PC-3 (cell line): Measurements from ENCODE around the gene PELO. TPM values are rescaled to one million over a fixed set of nuclear protein-coding genes. Genes with fewer than 3 reads are reported as not detected.

Experiments
- ATAC-seq: fragments of 200-7000 bp; cut with Tn5 transposase; 2 replicates; pipeline ENCODE4 v1.9.1; 2020; ENCODE audit warnings: mild to moderate bottlenecking, moderate library complexity
- Bru-seq: library from RNA; stranded (reverse); fragments of 400-500 nt; gene quantifications from one replicate; lab custom pipeline; 2021; lab: Mats Ljungman, UMichigan
- BruChase-seq, 2 experiments: library from RNA; stranded (reverse); fragments of 400-500 nt; gene quantifications; one replicate each; lab custom pipeline; 2021; lab: Mats Ljungman, UMichigan
- BruUV-seq: library from RNA; stranded (reverse); fragments of 400-500 nt; replicated peaks from 2 replicates; lab custom pipeline; 2021; lab: Mats Ljungman, UMichigan
- CTCF ChIA-PET: fragments of 300-600 bp; sonication (Branson Sonifier 250); formaldehyde crosslinking; loops from one replicate; lab custom pipeline; 2022; ENCODE audit warnings: antibody characterized with exemption; lab: Charles Lee
- POLR2A ChIA-PET: fragments of 300-600 bp; sonication (Branson Sonifier 250); formaldehyde crosslinking; loops from one replicate; lab custom pipeline; 2022; ENCODE audit warnings: antibody characterized with exemption; ENCODE audit not compliant: unreplicated experiment; lab: Charles Lee
- DNase-seq: peaks from one replicate; pipeline ENCODE4 v3.0.0-alpha.2; 2015
- H2AFZ ChIP-seq: fragments of 300-600 bp; sonication (generic); 2 replicates; pipeline ENCODE4 v1.6.0; 2016; ENCODE audit warnings: antibody characterized with exemption, low read length
- H3F3A ChIP-seq: fragments of 300-600 bp; sonication (generic); one replicate; pipeline ENCODE4 v1.6.0; 2017; ENCODE audit warnings: antibody characterized with exemption, low read length, control low read depth, mild to moderate bottlenecking; ENCODE audit not compliant: unreplicated experiment
- H3K27ac ChIP-seq: fragments of 300-600 bp; sonication (generic); 2 replicates; pipeline ENCODE4 v1.5.1; 2016; ENCODE audit warnings: mild to moderate bottlenecking, low read length
- H3K27me3 ChIP-seq: fragments of 300-600 bp; sonication (generic); 2 replicates; pipeline ENCODE4 v1.6.1; 2016; ENCODE audit warnings: low read length, mixed read lengths
- H3K36me3 ChIP-seq: fragments of 300-600 bp; sonication (generic); 2 replicates; pipeline ENCODE4 v1.6.1; 2016; ENCODE audit warnings: low read depth, mixed run types, low read length, mixed read lengths
- H3K4me1 ChIP-seq: fragments of 300-600 bp; sonication (generic); 2 replicates; pipeline ENCODE4 v1.5.1; 2016; ENCODE audit warnings: low read length; ENCODE audit not compliant: insufficient read depth
- H3K4me2 ChIP-seq: fragments of 300-600 bp; sonication (generic); 2 replicates; pipeline ENCODE4 v1.6.0; 2016; ENCODE audit warnings: low read length
- H3K4me3 ChIP-seq: fragments of 300-600 bp; sonication (generic); 2 replicates; pipeline ENCODE4 v1.5.1; 2016; ENCODE audit warnings: mild to moderate bottlenecking, low read length, mixed read lengths
- H3K79me2 ChIP-seq: fragments of 300-600 bp; sonication (generic); 2 replicates; pipeline ENCODE4 v1.6.1; 2017; ENCODE audit warnings: low read length, mixed read lengths
- H3K9ac ChIP-seq: fragments of 300-600 bp; sonication (generic); 2 replicates; pipeline ENCODE4 v1.6.0; 2016; ENCODE audit warnings: mild to moderate bottlenecking, low read length
- H3K9me2 ChIP-seq: fragments of 300-600 bp; sonication (generic); replicated peaks from 2 replicates; pipeline ENCODE4 v1.6.1; 2016; ENCODE audit warnings: mixed run types, low read length, mixed read lengths
- H3K9me3 ChIP-seq: fragments of 300-600 bp; sonication (generic); 2 replicates; pipeline ENCODE4 v1.6.1; 2016; ENCODE audit warnings: low read length, mixed read lengths
- H4K20me1 ChIP-seq: fragments of 300-600 bp; sonication (generic); 2 replicates; pipeline ENCODE4 v1.6.1; 2016; ENCODE audit warnings: low read length, mixed read lengths
- EZH2 ChIP-seq: fragments of 300-600 bp; sonication (generic); IDR thresholded peaks from one replicate; pipeline ENCODE4 v1.6.1; 2017; ENCODE audit warnings: antibody characterized with exemption, mild to moderate bottlenecking, low read length; ENCODE audit not compliant: unreplicated experiment
- EZH2phosphoT487 ChIP-seq: fragments of 300-600 bp; sonication (generic); IDR thresholded peaks from 2 replicates; pipeline ENCODE4 v1.6.1; 2018; ENCODE audit warnings: mild to moderate bottlenecking, antibody characterized with exemption, low read length, borderline replicate concordance
- intact Hi-C: fragments of 100-400 bp; cut with micrococcal nuclease; formaldehyde crosslinking; loops from 2 replicates; pipeline ENCODE4 v1.9.0; 2023
- long read RNA-seq: library from polyadenylated mRNA; unstranded; transcript quantifications from one replicate; pipeline ENCODE4 v2.0.0, GENCODE V29; 2021; ENCODE audit not compliant: unreplicated experiment
- total RNA-seq: library from RNA; depleted of rRNA; stranded (reverse); fragments of >200 nt; gene quantifications from 2 replicates; pipeline ENCODE4 v1.2.3, GENCODE V29; 2014; rRNA removed
- TF ChIP-seq, protein P1 (sequence below): fragments of 300-600 bp; sonication (generic); conservative IDR thresholded peaks from 2 replicates; pipeline ENCODE4 v1.5.1; 2017; ENCODE audit warnings: antibody characterized with exemption, low read depth, mild to moderate bottlenecking, low read length

PELO gene, protein sequence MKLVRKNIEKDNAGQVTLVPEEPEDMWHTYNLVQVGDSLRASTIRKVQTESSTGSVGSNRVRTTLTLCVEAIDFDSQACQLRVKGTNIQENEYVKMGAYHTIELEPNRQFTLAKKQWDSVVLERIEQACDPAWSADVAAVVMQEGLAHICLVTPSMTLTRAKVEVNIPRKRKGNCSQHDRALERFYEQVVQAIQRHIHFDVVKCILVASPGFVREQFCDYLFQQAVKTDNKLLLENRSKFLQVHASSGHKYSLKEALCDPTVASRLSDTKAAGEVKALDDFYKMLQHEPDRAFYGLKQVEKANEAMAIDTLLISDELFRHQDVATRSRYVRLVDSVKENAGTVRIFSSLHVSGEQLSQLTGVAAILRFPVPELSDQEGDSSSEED
- total RNA-seq (33.6 and 45.3 TPM in 2 replicates), Bru-seq, nascent RNA (percentile 96 among the genes with signal in this experiment), BruChase-seq, experiment 1, labeled RNA remaining after a 6-hour chase (percentile 92 among the genes with signal in this experiment), BruChase-seq, experiment 2, labeled RNA remaining after a 2-hour chase (percentile 97 among the genes with signal in this experiment)
- long read RNA-seq, full-length matches to known transcripts, result 6 of 72 reads
- long read RNA-seq, partial matches to known transcripts, result 61 of 72 reads
- long read RNA-seq, other reads (novel, unspliced or antisense), result 5 of 72 reads

DNA sequence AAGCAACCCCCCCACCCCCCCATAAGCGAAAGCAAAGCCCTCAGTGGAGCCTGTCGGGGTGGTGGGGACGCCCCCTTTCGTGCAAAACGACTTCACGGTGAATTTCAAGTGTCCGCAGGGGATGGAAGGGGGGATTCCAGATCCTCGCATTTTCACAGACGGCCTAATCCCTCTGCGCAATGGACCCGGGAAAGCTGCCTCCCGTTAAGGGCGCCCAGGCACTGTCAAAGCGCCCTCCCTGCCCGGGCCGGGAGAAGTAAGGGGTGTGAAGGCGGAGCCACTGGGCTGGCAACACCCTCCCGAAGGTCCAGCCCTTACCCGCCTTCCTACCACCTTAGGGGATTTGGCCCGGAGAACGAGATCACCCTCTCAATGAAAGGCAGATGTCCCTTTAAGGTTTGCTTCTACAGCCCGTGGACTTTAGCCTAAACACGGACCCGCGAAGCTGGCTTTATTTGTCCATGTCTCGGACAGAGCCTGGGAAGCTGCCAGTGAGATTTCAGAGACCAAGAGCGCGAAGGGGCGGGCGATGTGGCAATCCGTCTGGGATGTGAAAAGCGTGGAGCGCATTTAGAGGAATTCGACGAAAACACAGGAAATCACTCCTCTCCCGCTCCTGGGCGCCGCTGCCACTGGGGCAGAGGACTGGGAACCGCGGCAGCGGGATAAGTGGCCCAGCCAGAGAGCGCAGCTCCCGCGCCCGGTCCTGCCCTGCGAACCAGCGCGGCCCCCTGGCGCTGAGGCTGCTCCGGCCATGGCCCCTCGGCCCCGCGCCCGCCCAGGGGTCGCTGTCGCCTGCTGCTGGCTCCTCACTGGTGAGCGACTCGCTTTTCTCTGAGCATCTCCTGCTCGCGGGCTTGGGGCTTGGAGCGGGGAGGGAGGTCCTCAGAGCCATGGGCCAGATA, at the start of gene PELO, which contains the start of gene ITGA1:
PELO (plus strand) TSS at position 317 of the 905 bp plus-strand sequence. CDS start 12,479 bp downstream, outside the sequence.
ITGA1 (plus strand) TSS at position 317 of the 905 bp plus-strand sequence; CDS start at position 755, 438 bp downstream.
- H3K27me3 ChIP-seq, result no peaks in the 10 kb centered on the region
- peak; percentile 68 for ATAC-seq

DNA sequence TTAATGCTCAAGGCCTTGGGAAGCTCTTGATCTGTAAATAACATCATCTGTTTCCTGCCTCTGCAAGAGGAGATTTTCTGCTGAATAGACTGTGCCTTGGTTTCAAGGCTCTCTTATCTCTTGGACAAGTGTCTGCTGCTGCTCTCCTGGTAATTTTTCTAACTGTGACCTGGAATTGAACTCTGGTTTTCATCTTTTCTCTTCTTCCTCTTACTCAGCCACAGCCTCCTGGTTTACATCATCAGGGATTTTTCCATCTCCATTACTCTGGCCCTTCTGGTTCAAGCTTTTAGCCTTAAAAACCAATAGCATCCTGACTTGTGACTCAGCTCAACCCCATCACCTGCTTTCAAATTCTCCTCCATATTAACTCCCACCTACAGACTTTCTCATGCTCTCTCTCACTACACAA, 49.6 kb upstream of the PELO start:
- no peaks in the 10 kb centered on the region for H4K20me1 ChIP-seq
- H3K79me2 ChIP-seq, result no peaks in the 10 kb centered on the region
- H3K27me3 ChIP-seq, result no peaks in the 10 kb centered on the region
- no peaks in the 10 kb centered on the region for H3K9me2 ChIP-seq
- no peaks in the 10 kb centered on the region for H3K9me3 ChIP-seq
- POLR2A ChIA-PET, result no interaction called here
- H3K4me1 ChIP-seq, result no peaks in the 10 kb centered on the region
- H3K27ac ChIP-seq, result no peak overlapping the region
- BruUV-seq, result no TSS peak
- no peak overlapping the region for H3K9ac ChIP-seq
- H3K36me3 ChIP-seq, result no peaks in the 10 kb centered on the region
- DNase-seq, result no peak
- no peak overlapping the region for H2AFZ ChIP-seq
- TF ChIP-seq, protein P1, sequence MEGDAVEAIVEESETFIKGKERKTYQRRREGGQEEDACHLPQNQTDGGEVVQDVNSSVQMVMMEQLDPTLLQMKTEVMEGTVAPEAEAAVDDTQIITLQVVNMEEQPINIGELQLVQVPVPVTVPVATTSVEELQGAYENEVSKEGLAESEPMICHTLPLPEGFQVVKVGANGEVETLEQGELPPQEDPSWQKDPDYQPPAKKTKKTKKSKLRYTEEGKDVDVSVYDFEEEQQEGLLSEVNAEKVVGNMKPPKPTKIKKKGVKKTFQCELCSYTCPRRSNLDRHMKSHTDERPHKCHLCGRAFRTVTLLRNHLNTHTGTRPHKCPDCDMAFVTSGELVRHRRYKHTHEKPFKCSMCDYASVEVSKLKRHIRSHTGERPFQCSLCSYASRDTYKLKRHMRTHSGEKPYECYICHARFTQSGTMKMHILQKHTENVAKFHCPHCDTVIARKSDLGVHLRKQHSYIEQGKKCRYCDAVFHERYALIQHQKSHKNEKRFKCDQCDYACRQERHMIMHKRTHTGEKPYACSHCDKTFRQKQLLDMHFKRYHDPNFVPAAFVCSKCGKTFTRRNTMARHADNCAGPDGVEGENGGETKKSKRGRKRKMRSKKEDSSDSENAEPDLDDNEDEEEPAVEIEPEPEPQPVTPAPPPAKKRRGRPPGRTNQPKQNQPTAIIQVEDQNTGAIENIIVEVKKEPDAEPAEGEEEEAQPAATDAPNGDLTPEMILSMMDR, result no peak
- TF ChIP-seq EZH2phosphoT487, result no peak
- no peak for TF ChIP-seq EZH2
- CTCF ChIA-PET, result no interaction called here
- H3F3A ChIP-seq, result no peaks in the 10 kb centered on the region
- H3K4me2 ChIP-seq, result no peak overlapping the region
- H3K4me3 ChIP-seq, result no peak overlapping the region
- no peak for ATAC-seq
- intact Hi-C loops, result no loop called here

More for the DNA sequence above, at the start of gene PELO, which contains the start of gene ITGA1:
- peaks cover 4% of the 10 kb centered on the region for H3F3A ChIP-seq
- BruUV-seq, result no TSS peak
- POLR2A ChIA-PET, result interaction anchor here (0.5 to 0.7 kb wide), 2 partner anchors 10 to 137 kb away, joined by 3 to 4 read pairs; no protein-coding TSS in a partner anchor
- peak; percentile 62 for DNase-seq
- intact Hi-C loops, result loop anchor here (1.0 to 10.0 kb wide), 7 partner anchors 11 to 307 kb away; partner anchors contain the start of gene ITGA2
- H3K4me3 ChIP-seq, result peak within 1 kb of the TSS; percentile 77
- H3K27ac ChIP-seq, result peak within 1 kb of the TSS; percentile 85
- H3K9me2 ChIP-seq, result no peaks in the 10 kb centered on the region
- peak within 1 kb of the TSS; percentile 90 for H3K4me2 ChIP-seq
- H3K36me3 ChIP-seq, result no peaks in the 10 kb centered on the region
- H4K20me1 ChIP-seq, result peaks cover 25% of the 10 kb centered on the region; the same call in 1 of the 2 replicates
- H3K9me3 ChIP-seq, result no peaks in the 10 kb centered on the region
- peak within 1 kb of the TSS; percentile 90 for H3K9ac ChIP-seq
- TF ChIP-seq EZH2, result no peak
- TF ChIP-seq, protein P1, result peak; percentile 39; the same call in 1 of the 2 replicates
- H3K4me1 ChIP-seq, result peaks cover 48% of the 10 kb centered on the region
- H2AFZ ChIP-seq, result peak within 1 kb of the TSS; percentile 88
- CTCF ChIA-PET, result interaction anchor here (0.5 to 2.2 kb wide), 3 partner anchors 20 to 128 kb away, joined by 3 to 8 read pairs (median 6); no protein-coding TSS in a partner anchor
- peaks cover 25% of the 10 kb centered on the region for H3K79me2 ChIP-seq
